GM21447 (cell line): ENCODE results near the gene SYCE3.
A peak's percentile ranks its signal among the peaks of the same experiment; 100 is the strongest.
"Not testable (repeated sequence)": the region's sequence is repeated elsewhere in the genome, so short reads cannot be mapped to it uniquely, and the experiment has no call there.

Source experiments
- ATAC-seq: cut with Tn5 transposase; IDR thresholded peaks from one replicate; pipeline ENCODE4 v1.9.1; 2021; ENCODE audit not compliant: unreplicated experiment

SYCE3 gene

GRCh38 chr22:50551160-50551752 is 11.5 kb downstream of the SYCE3 start:
- ATAC-seq = no peak

DNA sequence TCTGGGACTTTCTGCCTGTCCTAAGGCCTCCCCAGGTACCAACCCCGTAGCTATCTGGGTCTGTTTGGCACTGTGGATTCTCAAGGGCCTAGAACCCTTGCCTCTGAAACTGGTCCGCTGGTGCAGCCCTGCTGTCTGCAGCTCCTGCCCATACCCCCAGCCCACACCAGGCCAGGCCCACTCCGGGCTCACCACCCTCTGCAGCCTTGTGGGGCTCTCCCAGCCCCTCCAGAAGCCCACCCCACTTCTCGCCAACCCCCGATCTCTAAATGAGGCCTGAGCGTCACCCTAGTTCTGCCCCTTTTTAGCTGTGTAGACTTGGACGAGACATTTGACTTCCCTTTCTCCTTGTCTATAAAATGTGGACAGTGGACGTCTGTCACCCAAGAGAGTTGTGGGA is 12.3 kb downstream of the SYCE3 start:
- ATAC-seq = no peak

DNA sequence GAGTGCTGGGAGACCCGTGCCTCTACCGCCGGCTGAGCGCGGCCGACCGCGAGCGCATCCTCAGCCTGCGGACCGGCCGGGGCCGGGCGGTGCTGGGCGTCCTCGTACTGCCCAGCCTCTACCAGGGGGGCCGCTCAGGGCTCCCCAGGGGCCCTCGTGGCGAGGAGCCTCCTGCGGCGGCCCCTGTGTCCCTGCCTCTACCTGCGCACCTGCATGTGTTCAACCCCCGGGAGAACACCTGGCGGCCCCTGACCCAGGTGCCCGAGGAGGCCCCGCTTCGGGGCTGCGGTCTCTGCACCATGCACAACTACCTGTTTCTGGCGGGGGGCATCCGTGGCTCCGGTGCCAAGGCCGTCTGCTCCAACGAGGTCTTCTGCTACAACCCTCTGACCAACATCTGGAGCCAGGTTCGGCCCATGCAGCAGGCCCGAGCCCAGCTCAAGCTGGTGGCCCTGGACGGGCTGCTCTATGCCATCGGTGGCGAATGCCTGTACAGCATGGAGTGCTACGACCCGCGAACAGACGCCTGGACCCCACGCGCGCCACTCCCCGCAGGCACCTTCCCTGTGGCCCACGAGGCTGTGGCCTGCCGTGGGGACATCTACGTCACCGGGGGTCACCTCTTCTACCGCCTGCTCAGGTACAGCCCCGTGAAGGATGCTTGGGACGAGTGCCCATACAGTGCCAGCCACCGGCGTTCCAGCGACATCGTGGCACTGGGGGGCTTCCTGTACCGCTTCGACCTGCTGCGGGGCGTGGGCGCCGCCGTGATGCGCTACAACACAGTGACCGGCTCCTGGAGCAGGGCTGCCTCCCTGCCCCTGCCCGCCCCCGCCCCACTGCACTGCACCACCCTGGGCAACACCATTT is 13.6 kb downstream of the SYCE3 start:
- no peak for ATAC-seq

- ATAC-seq = no peak
Observed at GRCh38 chr22:50548040-50548920, 14.4 kb downstream of the SYCE3 start.

DNA sequence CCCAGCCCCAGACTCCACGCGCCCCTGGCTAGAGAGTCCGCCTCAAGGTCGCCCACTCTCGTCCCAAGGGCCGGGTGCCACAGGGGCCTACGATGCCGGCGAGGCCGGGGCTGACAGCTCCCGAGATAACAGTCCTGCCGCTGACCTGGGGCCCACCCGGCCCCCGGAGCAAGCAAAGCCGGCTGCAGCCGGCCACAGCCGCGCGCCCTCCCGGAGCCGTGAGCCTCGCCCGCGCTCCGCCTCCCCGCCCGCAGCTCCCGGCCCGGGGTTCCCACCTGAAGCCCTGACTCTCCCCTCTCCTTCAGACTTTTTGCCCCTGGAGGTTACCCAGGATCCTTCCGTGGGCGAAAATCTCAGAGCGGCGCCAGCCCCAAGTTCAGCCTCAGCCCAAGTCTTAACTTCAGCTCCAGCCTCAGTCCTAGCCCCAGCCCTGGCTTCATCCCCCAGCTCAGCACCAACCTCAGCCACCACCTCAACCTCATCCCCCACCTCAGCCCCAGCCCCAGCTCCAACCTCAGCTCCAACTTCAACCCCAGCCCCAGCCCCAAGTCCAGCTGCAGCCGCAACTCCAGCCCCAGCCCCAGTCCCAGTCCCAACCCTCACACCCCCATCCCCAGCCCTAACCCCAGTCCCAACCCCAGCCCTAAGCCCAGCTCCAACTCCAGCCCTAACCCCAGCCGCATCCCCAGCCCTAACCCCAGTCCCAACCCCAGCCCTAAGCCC is 15.3 kb downstream of the SYCE3 start:
- no peak for ATAC-seq

DNA sequence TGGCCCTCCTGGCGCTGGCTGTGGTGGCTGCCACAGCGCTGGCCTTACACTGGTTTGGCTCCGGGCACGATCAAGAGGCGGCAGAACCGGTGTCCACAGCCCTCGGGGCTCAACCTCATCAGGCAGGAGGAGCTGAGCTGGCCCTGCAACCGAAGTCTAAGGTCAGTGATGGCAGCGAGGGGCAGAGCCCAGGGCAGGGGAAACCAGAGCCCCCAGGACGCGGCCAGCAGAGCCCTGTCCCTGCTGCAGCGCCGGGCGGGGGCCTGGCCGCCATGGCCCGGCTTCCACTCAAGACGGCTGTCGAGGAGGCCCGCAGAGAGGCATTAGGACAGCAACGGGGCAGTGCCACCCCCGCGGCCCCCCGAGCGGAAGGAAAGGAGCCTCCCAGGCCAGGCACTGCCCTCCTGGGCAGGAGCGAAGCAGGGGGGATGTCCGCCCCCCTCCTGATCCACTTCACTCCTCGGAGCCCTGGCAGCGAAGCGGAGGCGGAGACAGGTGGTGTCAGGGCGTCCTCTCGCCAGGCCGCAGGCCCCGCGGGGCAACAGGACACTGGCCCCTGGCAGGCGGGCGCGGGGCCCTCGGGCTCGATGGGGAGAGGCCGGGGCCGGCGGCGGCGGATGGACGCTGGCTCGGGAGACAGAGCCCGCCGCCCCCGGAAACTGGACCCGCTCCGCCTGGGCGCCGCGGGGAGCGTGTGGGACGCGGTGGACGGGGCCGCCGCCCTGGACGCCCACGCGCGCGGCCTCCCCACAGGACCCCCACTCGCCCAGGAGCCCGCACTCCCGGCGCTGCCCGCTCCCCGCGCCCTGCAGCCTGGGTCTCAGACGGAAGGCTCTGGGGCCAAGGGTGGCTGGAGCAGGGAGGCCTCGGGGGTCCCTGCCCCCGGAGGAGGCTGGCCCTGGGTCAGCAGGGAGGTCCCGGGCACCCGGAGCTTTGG is 16.1 kb downstream of the SYCE3 start:
- no peak for ATAC-seq

GRCh38 chr22:50545522-50546325 is 17.0 kb downstream of the SYCE3 start, which contains the start of gene KLHDC7B:
KLHDC7B (plus strand) TSS chr22:50545899; CDS start chr22:50546244, 345 bp downstream.
- ATAC-seq = no peak

GRCh38 chr22:50544746-50545253 is 17.9 kb downstream of the SYCE3 start:
- no peak for ATAC-seq

DNA sequence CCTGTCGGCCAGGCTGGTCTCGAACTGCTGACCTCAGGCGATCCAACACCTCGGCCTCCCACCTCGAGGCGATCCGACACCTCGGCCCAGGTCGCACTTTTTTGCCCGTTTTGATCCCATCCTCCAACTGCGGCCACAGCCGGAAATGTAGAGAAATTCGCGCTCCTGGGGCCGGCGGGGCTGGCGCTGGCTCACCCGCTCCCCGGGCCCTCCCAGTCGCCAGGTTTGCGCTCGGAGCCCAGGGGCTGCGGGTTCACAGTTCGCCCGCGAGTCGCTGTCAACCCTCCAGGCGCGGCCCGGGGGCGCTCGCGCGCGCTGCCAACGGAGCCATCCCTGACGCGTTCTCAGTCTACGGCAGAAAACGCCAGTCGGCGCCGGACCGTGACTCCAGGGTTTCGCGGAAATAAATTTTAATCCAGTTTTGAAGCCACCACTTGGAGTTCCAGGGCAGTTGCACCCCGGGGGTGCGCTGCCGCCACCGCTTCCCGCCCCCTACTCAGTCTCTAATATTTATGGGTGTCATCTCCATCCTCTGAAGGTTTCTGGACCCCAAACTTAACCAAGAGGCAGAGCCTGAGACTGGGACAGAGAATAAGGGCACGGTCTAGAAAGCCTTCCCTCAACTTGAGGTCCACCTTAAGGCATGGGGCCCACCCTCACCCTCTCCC is 18.5 kb downstream of the SYCE3 start:
- no peak for ATAC-seq

DNA sequence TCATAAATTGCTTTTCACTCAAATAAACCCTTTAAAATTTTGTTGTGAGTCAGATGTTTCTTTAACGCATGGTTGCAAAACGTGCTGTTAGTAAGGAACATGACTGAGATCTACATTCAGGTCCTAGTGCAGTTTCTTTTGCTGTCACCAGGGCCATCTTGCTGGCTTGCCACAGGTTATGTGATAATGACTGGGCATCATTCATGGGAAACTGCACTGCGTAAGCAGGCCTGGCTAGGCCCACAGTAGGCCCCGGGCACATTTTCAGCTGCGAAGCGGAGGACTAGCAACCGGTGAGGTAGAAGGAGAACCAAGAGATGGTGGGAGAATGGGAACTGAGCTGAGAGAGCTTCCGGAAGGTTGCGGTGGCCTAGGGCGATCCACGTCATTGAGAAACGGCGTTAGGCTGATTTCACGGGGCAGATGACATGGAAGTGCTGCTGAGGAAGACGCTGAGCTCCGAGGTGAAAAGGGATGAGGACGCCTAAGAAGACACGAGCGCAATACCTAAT is 20.2 kb downstream of the SYCE3 start:
- peak; percentile 22 for ATAC-seq

DNA sequence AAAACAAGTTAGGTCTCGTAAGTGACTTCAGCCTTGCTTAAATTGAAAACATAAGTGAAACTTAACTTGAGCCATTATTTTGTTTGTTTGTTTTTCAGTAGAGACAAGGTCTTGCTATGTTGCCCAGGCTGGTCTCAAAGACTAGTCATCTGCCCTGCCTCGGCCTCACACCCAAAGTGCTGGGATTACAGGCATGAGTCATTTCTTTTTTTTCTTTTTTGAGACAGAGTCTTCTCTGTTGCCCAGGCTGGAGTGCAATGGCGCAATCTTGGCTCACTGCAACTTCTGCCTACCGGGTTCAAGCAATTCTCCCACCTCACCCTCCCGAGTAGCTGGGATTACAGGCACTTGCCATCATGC is 21.1 kb downstream of the SYCE3 start:
- ATAC-seq = not testable (repeated sequence)

DNA sequence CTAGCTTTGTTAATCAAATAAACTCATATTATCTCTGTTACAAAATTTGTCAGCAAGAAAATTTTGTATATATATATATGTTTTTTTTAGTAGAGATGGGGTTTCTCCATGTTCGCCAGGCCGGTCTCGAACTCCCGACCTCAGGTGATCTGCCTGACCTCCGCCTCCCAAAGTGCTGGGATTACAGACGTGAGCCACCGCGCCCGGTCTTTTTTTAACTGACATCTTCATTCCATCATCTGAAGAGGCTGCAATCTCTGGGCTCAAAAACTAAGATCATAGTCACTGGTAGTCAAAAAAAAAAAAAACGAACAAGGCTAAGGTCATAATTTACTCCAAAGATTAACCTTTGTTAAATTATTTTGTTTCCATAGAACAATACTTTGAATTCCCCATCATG is 22.3 kb downstream of the SYCE3 start:
- ATAC-seq = no peak

GRCh38 chr22:50537765-50538164 is 25.0 kb downstream of the SYCE3 start:
- ATAC-seq = no peak

DNA sequence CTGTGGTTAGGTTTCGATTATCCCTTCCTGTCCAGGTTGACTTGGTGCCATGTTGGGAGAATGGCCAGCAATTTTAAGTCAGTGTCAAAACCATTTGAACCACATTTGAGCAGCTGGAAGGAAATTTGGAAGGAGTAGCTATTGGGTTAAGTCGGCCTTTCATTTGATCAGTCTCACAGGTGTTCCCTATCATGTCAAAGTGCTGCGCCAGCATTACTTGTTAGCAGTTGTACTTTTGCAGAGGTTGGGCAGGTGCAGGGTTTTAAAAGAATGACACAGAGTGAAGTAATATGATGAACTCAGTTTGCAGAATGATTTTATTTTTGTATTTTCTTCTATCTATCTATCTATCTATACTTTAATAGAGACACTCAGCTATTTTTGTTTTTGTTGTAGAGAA is 26.5 kb downstream of the SYCE3 start:
- ATAC-seq = no peak

DNA sequence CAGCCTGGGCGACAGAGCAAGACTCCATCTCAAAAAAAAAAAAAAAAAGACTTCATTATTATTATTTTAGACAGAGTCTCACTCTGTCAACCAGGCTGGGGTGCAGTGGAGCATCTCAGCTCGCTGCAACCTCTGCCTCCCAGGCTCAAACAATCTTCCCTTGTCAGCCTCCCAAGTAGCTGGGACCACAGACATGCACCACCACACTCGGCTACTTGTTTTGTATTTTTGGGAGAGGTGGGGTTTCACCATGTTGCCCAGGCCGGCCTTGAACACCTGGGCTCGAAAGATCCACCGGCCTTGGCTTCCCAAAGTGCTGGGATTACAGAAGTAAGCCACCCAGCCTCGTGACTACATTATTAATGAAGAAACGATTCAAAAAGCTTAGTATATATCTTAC is 27.6 kb downstream of the SYCE3 start:
- ATAC-seq = no peak

GRCh38 chr22:50533856-50534711 is 28.6 kb downstream of the SYCE3 start:
- not testable (repeated sequence) for ATAC-seq
